ENCODE data around the gene LBR. TPM values are rescaled to one million over a fixed set of nuclear protein-coding genes. Genes with fewer than 3 reads are reported as not detected.

The LBR gene
- total RNA-seq, 1 experiment from 2014 or later, result 60.9 TPM

DNA sequence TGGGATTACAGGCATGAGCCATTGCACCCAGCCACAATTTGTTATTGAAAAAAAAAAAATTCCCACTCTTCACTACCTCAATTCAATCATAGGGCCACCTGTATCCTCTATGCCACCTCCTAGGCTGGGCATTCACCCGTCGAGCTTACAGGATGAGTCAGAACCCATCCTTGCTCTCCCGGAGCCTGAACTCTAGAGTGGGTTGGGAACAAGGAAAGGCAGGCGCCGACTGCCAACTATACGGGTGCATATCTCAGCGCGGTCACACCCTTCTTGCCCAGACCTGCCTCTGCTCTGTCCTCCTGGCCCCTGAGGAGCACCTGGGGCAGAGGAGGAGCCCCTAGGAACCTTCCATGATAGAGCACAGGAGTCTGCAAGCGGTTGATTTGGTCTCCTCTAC, 21.4 kb upstream of the LBR start:
- WGBS (ENCODE audit: extremely low coverage, insufficient read length, low lambda C conversion rate), result no CpG with 5 or more reads among the region's 9 CpGs
- no peaks in the 10 kb centered on the region for H3K9me3 ChIP-seq (ENCODE audit: control insufficient read depth, low read depth, low read length)
- H4K8ac ChIP-seq (replicated peaks; ENCODE audit: insufficient read length, low read depth, low read length), result no peak overlapping the region
- no peak overlapping the region for H2BK20ac ChIP-seq (ENCODE audit: low read depth, low read length, poor library complexity, severe bottlenecking)
- Mint-ChIP-seq H3K4me1 (peaks cover 25 to 30% of the 10 kb centered on the region in 2 experiments), H3K27me3 (ENCODE audit: low read depth) (peaks cover 14% of the 10 kb centered on the region), H3K36me3 (ENCODE audit: insufficient read depth in 1 of 3, low read depth in 3 of 3) (no peaks in the 10 kb centered on the region), H3K4me3 (no peak overlapping the region; a peak in 1 of 5 replicates), H3K9me3 (no peaks in the 10 kb centered on the region; a peak in 1 of 5 replicates), H3K27ac (no peak overlapping the region; a peak in 1 of 7 replicates)
- H4K20me1 ChIP-seq (ENCODE audit: control insufficient read depth, insufficient read depth, insufficient read length), result no peaks in the 10 kb centered on the region
- H3K18ac ChIP-seq (ENCODE audit: insufficient read length, low read depth, low read length), result no peak overlapping the region
- no peak overlapping the region for H3K23ac ChIP-seq (ENCODE audit: insufficient read length, low read depth, low read length)
- no peak for DNase-seq
- no peak overlapping the region for H3K4ac ChIP-seq (ENCODE audit: low read depth, low read length)
- no peaks in the 10 kb centered on the region for H3K27me3 ChIP-seq (ENCODE audit: insufficient read depth, low read length)
- no peak overlapping the region for H3K27ac ChIP-seq (ENCODE audit: insufficient read length, low read depth, low read length)
- H2BK5ac ChIP-seq (ENCODE audit: insufficient read length, low read length), result no peak overlapping the region
- no peak overlapping the region for H3T11ph ChIP-seq (ENCODE audit: low read length)
- no peak overlapping the region for H4K91ac ChIP-seq (ENCODE audit: insufficient read length, low read depth, low read length)
- no peaks in the 10 kb centered on the region for H3K79me1 ChIP-seq (ENCODE audit: insufficient read depth, low read depth, low read length, poor library complexity, severe bottlenecking)
- H3K23me2 ChIP-seq (ENCODE audit: insufficient read length, low read depth, low read length, poor library complexity, severe bottlenecking), result no peaks in the 10 kb centered on the region
- H4K5ac ChIP-seq (ENCODE audit: insufficient read length, low read depth, low read length), result no peak overlapping the region
- H3K4me2 ChIP-seq (ENCODE audit: insufficient read depth, insufficient read length, low read length), result no peak overlapping the region
- no peak overlapping the region for H2BK12ac ChIP-seq (ENCODE audit: insufficient read length, low read depth, low read length)
- H3K56ac ChIP-seq (ENCODE audit: insufficient read length, low read depth, low read length), result no peak overlapping the region
- H3K79me2 ChIP-seq (ENCODE audit: insufficient read depth, low read length), result no peaks in the 10 kb centered on the region
- no peak overlapping the region for H3K9ac ChIP-seq (ENCODE audit: extremely low read depth, insufficient read length, low read length)
- H3K4me1 ChIP-seq (ENCODE audit: insufficient read depth, low read length), result peaks cover 8% of the 10 kb centered on the region; the same call in 1 of the 2 replicates
- no peak overlapping the region for H2BK120ac ChIP-seq (ENCODE audit: low read depth, low read length, poor library complexity, severe bottlenecking)
- TF ChIP-seq, protein P1, sequence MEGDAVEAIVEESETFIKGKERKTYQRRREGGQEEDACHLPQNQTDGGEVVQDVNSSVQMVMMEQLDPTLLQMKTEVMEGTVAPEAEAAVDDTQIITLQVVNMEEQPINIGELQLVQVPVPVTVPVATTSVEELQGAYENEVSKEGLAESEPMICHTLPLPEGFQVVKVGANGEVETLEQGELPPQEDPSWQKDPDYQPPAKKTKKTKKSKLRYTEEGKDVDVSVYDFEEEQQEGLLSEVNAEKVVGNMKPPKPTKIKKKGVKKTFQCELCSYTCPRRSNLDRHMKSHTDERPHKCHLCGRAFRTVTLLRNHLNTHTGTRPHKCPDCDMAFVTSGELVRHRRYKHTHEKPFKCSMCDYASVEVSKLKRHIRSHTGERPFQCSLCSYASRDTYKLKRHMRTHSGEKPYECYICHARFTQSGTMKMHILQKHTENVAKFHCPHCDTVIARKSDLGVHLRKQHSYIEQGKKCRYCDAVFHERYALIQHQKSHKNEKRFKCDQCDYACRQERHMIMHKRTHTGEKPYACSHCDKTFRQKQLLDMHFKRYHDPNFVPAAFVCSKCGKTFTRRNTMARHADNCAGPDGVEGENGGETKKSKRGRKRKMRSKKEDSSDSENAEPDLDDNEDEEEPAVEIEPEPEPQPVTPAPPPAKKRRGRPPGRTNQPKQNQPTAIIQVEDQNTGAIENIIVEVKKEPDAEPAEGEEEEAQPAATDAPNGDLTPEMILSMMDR (conservative IDR thresholded peaks at IDR 0.05), result no peak
- H3K14ac ChIP-seq (ENCODE audit: insufficient read depth, low read length), result no peak overlapping the region
- no peak overlapping the region for H2AK5ac ChIP-seq (ENCODE audit: insufficient read length, low read length)
- no peak overlapping the region for H2AFZ ChIP-seq (ENCODE audit: low read length)
- no peak overlapping the region for H2BK15ac ChIP-seq (ENCODE audit: low read depth, low read length)
